SH-SY5Y (cell line): Measurements from ENCODE around the gene C1orf141.

ENCODE experiments used
- GATA2 ChIP-seq: IDR thresholded peaks from 2 replicates; pipeline ENCODE4 v1.6.1; 2011; ENCODE audit warnings: mild to moderate bottlenecking, low read depth, low read length
- GATA3 ChIP-seq: IDR thresholded peaks from 2 replicates; pipeline ENCODE4 v1.6.1; 2011; ENCODE audit warnings: low read depth, mild to moderate bottlenecking, low read length, moderate library complexity

DNA sequence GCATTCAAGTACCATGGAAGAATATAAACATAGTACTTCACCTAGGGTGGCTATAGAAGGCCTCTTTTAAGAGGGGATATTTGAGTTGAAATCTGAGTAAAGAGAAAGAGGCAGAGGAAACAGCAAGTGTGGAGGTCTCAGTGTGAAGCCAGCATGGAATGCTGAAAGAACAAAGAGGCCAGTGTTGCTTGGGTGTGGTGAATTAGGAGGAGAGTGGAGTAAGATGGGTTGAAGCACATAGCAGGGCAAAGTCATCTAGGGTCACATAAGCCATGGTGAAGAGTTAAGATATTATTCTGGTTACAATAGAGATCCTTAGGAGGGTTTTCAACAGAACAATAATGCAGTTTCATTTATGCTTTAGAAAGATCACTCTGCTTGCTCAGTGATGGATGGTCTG, 37.5 kb downstream of the C1orf141 start:
- no peak for TF ChIP-seq GATA3
- TF ChIP-seq GATA2: no peak
